A549 treated with CpdA at 1 μM for 4 hours (cell line): ENCODE measurements around the gene RPL21. TPM values are rescaled to one million over a fixed set of nuclear protein-coding genes. Genes with fewer than 3 reads are reported as not detected.

Experiments used
- total RNA-seq: library from RNA; stranded (reverse); fragments of 200-300 nt; extraction: Qiagen RNA extraction; gene quantifications from 5 replicates; pipeline ENCODE4 v1.2.3, GENCODE V29; 2022; ENCODE audit warnings: low read depth

Gene RPL21
- total RNA-seq, result 1,267 to 1,766 TPM (median 1,322 TPM) in 5 replicates

DNA sequence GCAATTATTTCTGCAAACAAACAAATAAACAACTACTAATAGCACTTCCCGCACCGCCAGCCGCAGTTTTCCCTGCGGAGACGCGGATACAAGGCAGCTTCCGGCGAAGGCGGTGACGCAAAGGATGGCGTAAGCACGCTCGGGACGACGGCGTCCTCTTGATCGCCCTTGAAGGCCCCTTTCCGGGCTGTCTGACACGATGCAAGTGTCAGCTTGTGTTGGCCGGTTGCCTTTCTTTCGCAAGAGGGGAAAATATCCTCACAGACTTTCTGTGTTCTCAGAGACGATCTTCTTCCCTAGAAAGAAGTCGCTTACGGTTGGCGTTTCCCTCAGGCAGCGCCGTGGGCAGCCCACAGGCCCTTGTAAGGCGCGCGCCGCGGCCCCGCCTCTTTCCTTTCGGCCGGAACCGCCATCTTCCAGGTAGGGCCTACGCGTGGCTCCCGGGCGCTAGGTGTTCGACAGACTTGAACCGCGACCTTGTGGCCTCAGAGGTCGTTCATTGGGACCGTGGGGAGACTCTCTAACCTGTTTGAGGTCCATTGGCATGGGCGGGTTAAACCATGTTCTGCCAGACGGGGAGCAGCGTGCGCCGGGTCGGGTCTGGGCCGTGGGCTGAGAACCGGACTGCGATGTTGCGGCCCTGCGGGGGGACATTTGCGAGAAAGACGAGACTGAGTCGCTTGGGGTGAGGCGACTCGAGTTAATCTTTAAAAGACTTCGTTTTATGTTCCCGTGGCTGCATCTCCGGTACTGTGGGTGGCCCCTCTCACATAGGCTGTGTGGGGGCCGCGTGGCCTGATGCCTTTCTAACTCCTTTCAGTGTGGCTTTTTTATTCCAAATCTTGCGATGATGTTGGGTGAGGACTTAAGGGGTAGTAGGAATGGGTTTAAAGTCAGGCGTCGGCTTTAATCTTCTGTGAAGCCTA is at the start of gene RPL21:
RPL21 (plus strand) TSS at position 393 of the 926 bp plus-strand sequence. CDS start 2,219 bp downstream, outside the sequence.

GRCh38 chr13:27270594-27271520 is 19.5 kb downstream of the RPL21 start, which contains the start of gene RASL11A:
TSS of gene RASL11A (plus strand) at chr13:27270830. CDS start at chr13:27270945, 115 bp downstream.

Other genes starting within 250 kb of the RPL21 start
- 18.0 to 22.5 TPM (median 20.7 TPM) in 5 replicates for gene USP12, start 79.7 kb upstream of the RPL21 start, total RNA-seq
- 2.7 to 4.9 TPM (median 3.6 TPM) in 5 replicates for gene RASL11A, start 19.3 kb downstream of the RPL21 start, total RNA-seq
- gene GTF3A, start 173.1 kb downstream of the RPL21 start, total RNA-seq, result 92.7 to 102 TPM (median 98.3 TPM) in 5 replicates
- gene MTIF3, start 199.0 kb downstream of the RPL21 start, total RNA-seq, result 20.0 to 23.4 TPM (median 22.0 TPM) in 5 replicates